C4-2B (cell line): ENCODE data around the gene POFUT2.

Experiments used
- CTCF ChIP-seq: fragments of 450-650 bp; conservative IDR thresholded peaks from 2 replicates; pipeline ENCODE4 v1.5.1; 2017; ENCODE audit warnings: mild to moderate bottlenecking
- ZFX ChIP-seq: fragments of 450-650 bp; IDR thresholded peaks from 2 replicates; pipeline ENCODE4 v1.6.1; 2017

DNA sequence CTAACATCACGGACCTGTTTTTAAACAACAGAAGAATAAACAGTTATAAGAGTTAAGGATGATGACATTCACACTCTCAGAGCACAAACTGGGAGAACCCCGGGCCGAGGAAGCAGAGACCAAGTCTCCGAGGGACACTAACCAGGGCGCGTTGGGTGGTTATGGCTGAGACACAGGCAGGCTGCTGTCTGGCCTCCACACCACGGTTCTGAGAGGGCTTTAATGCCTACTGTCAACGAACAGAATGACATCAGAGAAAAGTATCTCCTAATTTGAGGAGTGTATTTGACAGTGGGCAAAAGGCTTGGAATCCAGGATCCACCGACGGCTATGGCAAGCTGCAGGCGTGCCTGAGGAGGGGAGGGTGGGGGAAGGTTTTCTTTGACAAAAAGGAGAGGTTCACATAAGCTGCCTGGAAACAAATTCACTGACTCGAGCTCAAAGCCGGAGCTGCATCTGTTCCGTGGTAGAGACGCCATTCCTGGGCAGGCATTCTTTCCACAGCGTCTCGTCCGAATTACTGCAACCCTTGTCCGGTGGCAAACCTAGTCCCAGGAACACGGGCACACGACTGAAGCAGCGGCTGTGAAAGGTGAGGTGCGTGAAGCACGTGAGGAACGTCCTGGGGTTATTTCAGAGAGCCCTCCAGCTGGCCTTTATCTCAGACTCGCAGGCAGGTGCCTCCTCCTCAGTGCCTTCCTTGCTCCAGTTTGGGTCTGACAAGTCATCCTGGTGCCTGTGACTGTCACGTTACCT lies 9.4 kb downstream of the POFUT2 start:
- TF ChIP-seq CTCF: no peak
- TF ChIP-seq ZFX: no peak
